HepG2 (cell line): ENCODE measurements around the gene TARDBP. TPM values are rescaled to one million over a fixed set of nuclear protein-coding genes. Genes with fewer than 3 reads are reported as not detected.
A peak's percentile ranks its signal among the peaks of the same experiment; 100 is the strongest.

ENCODE experiments used
- AKNA ChIP-seq: sonication (generic); formaldehyde crosslinking; IDR thresholded peaks from 2 replicates; pipeline ENCODE4 v1.4.0; 2020; ENCODE audit warnings: missing genetic modification reagents, borderline replicate concordance
- ARHGAP35 ChIP-seq: sonication (generic); formaldehyde crosslinking; IDR thresholded peaks from 2 replicates; pipeline ENCODE4 v1.9.0; 2022; ENCODE audit warnings: mild to moderate bottlenecking, inconsistent platforms, moderate library complexity, missing genetic modification reagents, borderline replicate concordance
- CC2D1A ChIP-seq: sonication (generic); formaldehyde crosslinking; IDR thresholded peaks from 2 replicates; pipeline ENCODE4 v1.8.1; 2023; ENCODE audit warnings: mild to moderate bottlenecking, missing genetic modification reagents
- CREM ChIP-seq, 2 experiments: sonication (generic) in 1 of 2; formaldehyde crosslinking in 1 of 2; IDR thresholded peaks; 2 replicates each; pipeline versions ENCODE4 v1.4.0 to v1.6.1; 2016 to 2020; ENCODE audit warnings: antibody characterized with exemption in 1 of 2, mild to moderate bottlenecking in 1 of 2, missing genetic modification reagents in 1 of 2
- KMT2B ChIP-seq: IDR thresholded peaks from 2 replicates; pipeline ENCODE4 v1.6.1; 2016; ENCODE audit warnings: missing genetic modification reagents, missing compliant biosample characterization
- MIER2 ChIP-seq: IDR thresholded peaks from 2 replicates; pipeline ENCODE4 v1.6.1; 2016; ENCODE audit warnings: missing biosample characterization, missing genetic modification reagents
- MXD3 ChIP-seq: IDR thresholded peaks from 2 replicates; pipeline ENCODE4 v1.6.1; 2016; ENCODE audit warnings: mild to moderate bottlenecking, missing biosample characterization, missing genetic modification reagents
- RFXANK ChIP-seq: IDR thresholded peaks from 2 replicates; pipeline ENCODE4 v1.6.1; 2016
- RXRB ChIP-seq: IDR thresholded peaks from 2 replicates; pipeline ENCODE4 v1.6.1; 2016; ENCODE audit warnings: borderline replicate concordance, missing genetic modification reagents, missing compliant biosample characterization
- SATB2 ChIP-seq: sonication (generic); formaldehyde crosslinking; IDR thresholded peaks from 2 replicates; pipeline ENCODE4 v1.5.0; 2020; ENCODE audit warnings: missing genetic modification reagents
- SNAPC4 ChIP-seq: sonication (generic); formaldehyde crosslinking; IDR thresholded peaks from 2 replicates; pipeline ENCODE4 v1.4.0; 2020; ENCODE audit warnings: mild to moderate bottlenecking, missing genetic modification reagents
- SSRP1 ChIP-seq: IDR thresholded peaks from 2 replicates; pipeline ENCODE4 v1.6.1; 2016; ENCODE audit warnings: control low read depth
- TEAD2 ChIP-seq: sonication (generic); formaldehyde crosslinking; IDR thresholded peaks from 2 replicates; pipeline ENCODE4 v1.9.0; 2021; ENCODE audit warnings: missing genetic modification reagents
- THAP7 ChIP-seq: sonication (generic); formaldehyde crosslinking; IDR thresholded peaks from 2 replicates; pipeline ENCODE4 v1.8.1; 2023; ENCODE audit warnings: mild to moderate bottlenecking, missing genetic modification reagents
- U2AF2 ChIP-seq: fragments of 200-400 bp; formaldehyde crosslinking; IDR thresholded peaks from 2 replicates; pipeline ENCODE4 v1.6.1; 2017; ENCODE audit warnings: low read depth, mild to moderate bottlenecking, low read length
- ZKSCAN8 ChIP-seq: IDR thresholded peaks from 2 replicates; pipeline ENCODE4 v1.6.1; 2016; ENCODE audit warnings: borderline replicate concordance, missing genetic modification reagents, missing compliant biosample characterization
- ZNF282 ChIP-seq: fragments of 450-650 bp; IDR thresholded peaks from 2 replicates; pipeline ENCODE4 v1.6.1; 2018; ENCODE audit not compliant: partially characterized antibody
- ZNF34 ChIP-seq: sonication (generic); formaldehyde crosslinking; IDR thresholded peaks from 2 replicates; pipeline ENCODE4 v1.4.0; 2020; ENCODE audit warnings: mild to moderate bottlenecking, missing genetic modification reagents, borderline replicate concordance
- ZSCAN25 ChIP-seq: sonication (generic); formaldehyde crosslinking; IDR thresholded peaks from 2 replicates; pipeline ENCODE4 v1.8.0; 2022; ENCODE audit warnings: mild to moderate bottlenecking, missing genetic modification reagents
- polyA plus RNA-seq, 8 experiments: library from polyadenylated mRNA; depleted of rRNA in 3 of 8; stranded (reverse) in 7 of 8; unstranded in 1 of 8; fragments of >200 nt; fragmentation: Illumina TruSeq in 4 of 8; extraction: Trizol in 4 of 8; gene quantifications; 2 replicates each; pipeline versions ENCODE4 v1.2.1 to v1.2.3, GENCODE V29; 2011 to 2016; ENCODE audit warnings: low read depth in 4 of 8, missing spikeins in 1 of 8, mixed read lengths in 1 of 8; ENCODE audit not compliant: insufficient read depth in 1 of 8
- total RNA-seq, 5 experiments: library from RNA; depleted of rRNA; stranded (reverse); fragments of >200 nt; fragmentation: Illumina TruSeq; extraction: Trizol; gene quantifications; 2 replicates each; pipeline ENCODE4 v1.2.3, GENCODE V29; 2016; ENCODE audit warnings: low read depth in 1 of 5

Gene TARDBP
- total and polyA plus RNA-seq, 2 of the 13 experiments (the other 11 are each of a cell fraction or from before 2014, with no cell fraction given), result 62.4 to 93.0 TPM

- TF ChIP-seq AKNA (CRISPR knock-in tag) (no peak; the same call in 1 of the 2 replicates), KMT2B (CRISPR knock-in tag) (no peak), CREM (IDR thresholded peaks at IDR 0.05) (no peak), CREM (CRISPR knock-in tag; IDR thresholded peaks at IDR 0.05) (no peak), ZKSCAN8 (CRISPR knock-in tag) (no peak), SATB2 (CRISPR knock-in tag) (no peak), ZSCAN25 (CRISPR knock-in tag) (no peak), ARHGAP35 (CRISPR knock-in tag) (peak; percentile 26; the same call in 1 of the 2 replicates), RXRB (no peak), U2AF2 (no peak), SNAPC4 (CRISPR knock-in tag) (no peak), ZNF34 (no peak), SSRP1 (CRISPR knock-in tag) (no peak), TEAD2 (CRISPR knock-in tag) (no peak), MXD3 (CRISPR knock-in tag) (peak; percentile 34; the same call in 1 of the 2 replicates), THAP7 (CRISPR knock-in tag) (no peak), ZNF282 (no peak), MIER2 (CRISPR knock-in tag) (no peak), CC2D1A (CRISPR knock-in tag) (no peak), RFXANK (CRISPR knock-in tag) (no peak)
These were observed 46.9 kb downstream of the TARDBP start (continued) for GRCh38 chr1:11059155-11059967.
